ENCODE data around the gene RNF111.

RNF111 gene

GRCh38 chr15:59059076-59059597, 71.7 kb downstream of the RNF111 start:
- H3K27ac ChIP-seq (ENCODE audit: low read length): no peak overlapping the region
- H3K27me3 ChIP-seq (ENCODE audit: control insufficient read depth in 1 of 2, insufficient read depth in 2 of 2, low read length in 2 of 2): no peaks in the 10 kb centered on the region
- H3K36me3 ChIP-seq (ENCODE audit: control insufficient read depth in 2 of 2, insufficient read depth in 2 of 2, low read length in 2 of 2): peaks cover 22 to 29% of the 10 kb centered on the region in 2 donors
- no peak overlapping the region for H3K9ac ChIP-seq (ENCODE audit: low read length in 2 of 2)
- no peak overlapping the region for H3K4me3 ChIP-seq (ENCODE audit: low read length in 2 of 2)
- H3K4me1 ChIP-seq (ENCODE audit: control insufficient read depth, insufficient read depth, low read length): no peaks in the 10 kb centered on the region
- H3K9me3 ChIP-seq (ENCODE audit: control insufficient read depth in 2 of 2, low read length in 2 of 2): no peaks in the 10 kb centered on the region

- peaks cover 22 to 29% of the 10 kb centered on the region in 2 donors for H3K36me3 ChIP-seq (ENCODE audit: control insufficient read depth in 2 of 2, insufficient read depth in 2 of 2, low read length in 2 of 2)
- no peak overlapping the region for H3K4me3 ChIP-seq (ENCODE audit: low read length in 2 of 2)
- H3K4me1 ChIP-seq (ENCODE audit: control insufficient read depth, insufficient read depth, low read length): no peaks in the 10 kb centered on the region
- no peak overlapping the region for H3K9ac ChIP-seq (ENCODE audit: low read length in 2 of 2)
- no peak overlapping the region for H3K27ac ChIP-seq (ENCODE audit: low read length)
- H3K9me3 ChIP-seq (ENCODE audit: control insufficient read depth in 2 of 2, low read length in 2 of 2): no peaks in the 10 kb centered on the region
- H3K27me3 ChIP-seq (ENCODE audit: control insufficient read depth in 1 of 2, insufficient read depth in 2 of 2, low read length in 2 of 2): no peaks in the 10 kb centered on the region
Measured at GRCh38 chr15:59060348-59060747, 72.9 kb downstream of the RNF111 start.

- H3K9me3 ChIP-seq (ENCODE audit: control insufficient read depth in 2 of 2, low read length in 2 of 2): no peaks in the 10 kb centered on the region
- no peak overlapping the region for H3K9ac ChIP-seq (ENCODE audit: low read length in 2 of 2)
- no peaks in the 10 kb centered on the region for H3K27me3 ChIP-seq (ENCODE audit: control insufficient read depth in 1 of 2, insufficient read depth in 2 of 2, low read length in 2 of 2)
- H3K27ac ChIP-seq (ENCODE audit: low read length): no peak overlapping the region
- H3K36me3 ChIP-seq (ENCODE audit: control insufficient read depth in 2 of 2, insufficient read depth in 2 of 2, low read length in 2 of 2): peaks cover 33 to 36% of the 10 kb centered on the region in 2 donors
- H3K4me1 ChIP-seq (ENCODE audit: control insufficient read depth, insufficient read depth, low read length): no peaks in the 10 kb centered on the region
- no peak overlapping the region for H3K4me3 ChIP-seq (ENCODE audit: low read length in 2 of 2)
Measured at GRCh38 chr15:59063042-59063441, 75.6 kb downstream of the RNF111 start.

GRCh38 chr15:59069430-59069829, 82.0 kb downstream of the RNF111 start:
- Histone ChIP-seq H3K9ac (ENCODE audit: low read length in 2 of 2) (no peak overlapping the region), H3K9me3 (ENCODE audit: control insufficient read depth in 2 of 2, low read length in 2 of 2) (no peaks in the 10 kb centered on the region), H3K27me3 (ENCODE audit: control insufficient read depth in 1 of 2, insufficient read depth in 2 of 2, low read length in 2 of 2) (no peaks in the 10 kb centered on the region), H3K4me3 (ENCODE audit: low read length in 2 of 2) (no peak overlapping the region), H3K27ac (ENCODE audit: low read length) (no peak overlapping the region), H3K4me1 (ENCODE audit: control insufficient read depth, insufficient read depth, low read length) (no peaks in the 10 kb centered on the region), H3K36me3 (ENCODE audit: control insufficient read depth in 2 of 2, insufficient read depth in 2 of 2, low read length in 2 of 2) (peaks cover 15 to 25% of the 10 kb centered on the region in 2 donors)

- Histone ChIP-seq H3K27me3 (ENCODE audit: control insufficient read depth in 1 of 2, insufficient read depth in 2 of 2, low read length in 2 of 2) (no peaks in the 10 kb centered on the region), H3K4me1 (ENCODE audit: control insufficient read depth, insufficient read depth, low read length) (no peaks in the 10 kb centered on the region), H3K27ac (ENCODE audit: low read length) (no peak overlapping the region), H3K36me3 (ENCODE audit: control insufficient read depth in 2 of 2, insufficient read depth in 2 of 2, low read length in 2 of 2) (peaks cover 5 to 21% of the 10 kb centered on the region in 2 donors), H3K4me3 (ENCODE audit: low read length in 2 of 2) (no peak overlapping the region), H3K9me3 (ENCODE audit: control insufficient read depth in 2 of 2, low read length in 2 of 2) (no peaks in the 10 kb centered on the region), H3K9ac (ENCODE audit: low read length in 2 of 2) (no peak overlapping the region)
Measured at GRCh38 chr15:59074607-59075006, 87.1 kb downstream of the RNF111 start.

GRCh38 chr15:59087731-59088130, 100.3 kb downstream of the RNF111 start:
- Histone ChIP-seq H3K9me3 (ENCODE audit: control insufficient read depth in 2 of 2, low read length in 2 of 2) (no peaks in the 10 kb centered on the region), H3K27me3 (ENCODE audit: control insufficient read depth in 1 of 2, insufficient read depth in 2 of 2, low read length in 2 of 2) (no peaks in the 10 kb centered on the region), H3K4me3 (ENCODE audit: low read length in 2 of 2) (no peak overlapping the region), H3K36me3 (ENCODE audit: control insufficient read depth in 2 of 2, insufficient read depth in 2 of 2, low read length in 2 of 2) (peaks cover 19 to 23% of the 10 kb centered on the region in 2 donors), H3K4me1 (ENCODE audit: control insufficient read depth, insufficient read depth, low read length) (no peaks in the 10 kb centered on the region), H3K9ac (ENCODE audit: low read length in 2 of 2) (no peak overlapping the region), H3K27ac (ENCODE audit: low read length) (no peak overlapping the region)

- Histone ChIP-seq H3K27me3 (ENCODE audit: control insufficient read depth in 1 of 2, insufficient read depth in 2 of 2, low read length in 2 of 2) (no peaks in the 10 kb centered on the region), H3K4me1 (ENCODE audit: control insufficient read depth, insufficient read depth, low read length) (no peaks in the 10 kb centered on the region), H3K36me3 (ENCODE audit: control insufficient read depth in 2 of 2, insufficient read depth in 2 of 2, low read length in 2 of 2) (peaks cover 22 to 34% of the 10 kb centered on the region in 2 donors), H3K4me3 (ENCODE audit: low read length in 2 of 2) (no peak overlapping the region), H3K27ac (ENCODE audit: low read length) (no peak overlapping the region), H3K9me3 (ENCODE audit: control insufficient read depth in 2 of 2, low read length in 2 of 2) (no peaks in the 10 kb centered on the region), H3K9ac (ENCODE audit: low read length in 2 of 2) (no peak overlapping the region)
Measured at GRCh38 chr15:59094077-59094476, 106.6 kb downstream of the RNF111 start.

GRCh38 chr15:59096429-59096828, 109.0 kb downstream of the RNF111 start:
- H3K36me3 ChIP-seq (ENCODE audit: control insufficient read depth in 2 of 2, insufficient read depth in 2 of 2, low read length in 2 of 2): peaks cover 21 to 33% of the 10 kb centered on the region in 2 donors

GRCh38 chr15:59099162-59099685, 111.8 kb downstream of the RNF111 start:
- Histone ChIP-seq H3K36me3 (ENCODE audit: control insufficient read depth in 2 of 2, insufficient read depth in 2 of 2, low read length in 2 of 2) (peaks cover 9 to 21% of the 10 kb centered on the region in 2 donors), H3K27ac (ENCODE audit: low read length) (no peak overlapping the region), H3K4me3 (ENCODE audit: low read length in 2 of 2) (no peak overlapping the region), H3K27me3 (ENCODE audit: control insufficient read depth in 1 of 2, insufficient read depth in 2 of 2, low read length in 2 of 2) (no peaks in the 10 kb centered on the region), H3K9ac (ENCODE audit: low read length in 2 of 2) (no peak overlapping the region), H3K4me1 (ENCODE audit: control insufficient read depth, insufficient read depth, low read length) (no peaks in the 10 kb centered on the region), H3K9me3 (ENCODE audit: control insufficient read depth in 2 of 2, low read length in 2 of 2) (no peaks in the 10 kb centered on the region)

More at GRCh38 chr15:59096429-59096828, 109.0 kb downstream of the RNF111 start:
- Histone ChIP-seq H3K27ac (ENCODE audit: low read length) (no peak overlapping the region), H3K27me3 (ENCODE audit: control insufficient read depth in 1 of 2, insufficient read depth in 2 of 2, low read length in 2 of 2) (no peaks in the 10 kb centered on the region), H3K4me3 (ENCODE audit: low read length in 2 of 2) (no peak overlapping the region), H3K9ac (ENCODE audit: low read length in 2 of 2) (no peak overlapping the region), H3K9me3 (ENCODE audit: control insufficient read depth in 2 of 2, low read length in 2 of 2) (no peaks in the 10 kb centered on the region), H3K4me1 (ENCODE audit: control insufficient read depth, insufficient read depth, low read length) (no peaks in the 10 kb centered on the region)

- Histone ChIP-seq H3K9me3 (ENCODE audit: control insufficient read depth in 2 of 2, low read length in 2 of 2) (no peaks in the 10 kb centered on the region), H3K4me3 (ENCODE audit: low read length in 2 of 2) (peak overlapping the region; percentile 67 to 82), H3K9ac (ENCODE audit: low read length in 2 of 2) (peak overlapping the region; percentile 65 to 72), H3K27me3 (ENCODE audit: control insufficient read depth in 1 of 2, insufficient read depth in 2 of 2, low read length in 2 of 2) (no peaks in the 10 kb centered on the region), H3K27ac (ENCODE audit: low read length) (no peak overlapping the region), H3K4me1 (ENCODE audit: control insufficient read depth, insufficient read depth, low read length) (peaks cover 6% of the 10 kb centered on the region), H3K36me3 (ENCODE audit: control insufficient read depth in 2 of 2, insufficient read depth in 2 of 2, low read length in 2 of 2) (peaks cover 0 to 2% of the 10 kb centered on the region in 2 donors)
Measured at GRCh38 chr15:59104602-59104911, 117.1 kb downstream of the RNF111 start.

GRCh38 chr15:59104912-59105732, 117.7 kb downstream of the RNF111 start, which contains the start of gene CCNB2:
CCNB2 (plus strand) TSS chr15:59105146; CDS start chr15:59105269, 123 bp downstream.
- Histone ChIP-seq H3K9ac (ENCODE audit: low read length in 2 of 2) (peak within 1 kb of the TSS; percentile 65 to 72), H3K27ac (ENCODE audit: low read length) (no peak within 1 kb of the TSS), H3K36me3 (ENCODE audit: control insufficient read depth in 2 of 2, insufficient read depth in 2 of 2, low read length in 2 of 2) (peaks cover 0 to 2% of the 10 kb centered on the region in 2 donors), H3K4me1 (ENCODE audit: control insufficient read depth, insufficient read depth, low read length) (peaks cover 6% of the 10 kb centered on the region), H3K9me3 (ENCODE audit: control insufficient read depth in 2 of 2, low read length in 2 of 2) (no peaks in the 10 kb centered on the region), H3K4me3 (ENCODE audit: low read length in 2 of 2) (peak within 1 kb of the TSS; percentile 67 to 82), H3K27me3 (ENCODE audit: control insufficient read depth in 1 of 2, insufficient read depth in 2 of 2, low read length in 2 of 2) (no peaks in the 10 kb centered on the region)

Measured in stomach smooth muscle (tissue), 2 donors.